Measurements from ENCODE around the gene ZFP42. TPM values are rescaled to one million over a fixed set of nuclear protein-coding genes. Genes with fewer than 3 reads are reported as not detected.
"Not testable (repeated sequence)": the region's sequence is repeated elsewhere in the genome, so short reads cannot be mapped to it uniquely, and the experiment has no call there.

The ZFP42 gene
- polyA plus RNA-seq, 3 donors: not detected

- peaks cover 12 to 32% (median 20%) of the 10 kb centered on the region in 3 donors for H3K27me3 Mint-ChIP-seq (ENCODE audit: low read depth in 3 of 3)
- Histone ChIP-seq H3K27ac (ENCODE audit: low read depth in 1 of 2, low read length in 2 of 2) (no peak overlapping the region), H3K9me3 (replicated peaks in 1 of 2; ENCODE audit: control insufficient read depth in 1 of 2, insufficient read depth in 1 of 2, low read length in 2 of 2) (peaks cover 36 to 43% of the 10 kb centered on the region in 2 donors), H3K79me2 (ENCODE audit: insufficient read depth, low read length) (no peaks in the 10 kb centered on the region), H3K4me1 (ENCODE audit: control insufficient read depth in 1 of 2, insufficient read depth in 2 of 2, low read length in 2 of 2) (no peaks in the 10 kb centered on the region), H3K27me3 (ENCODE audit: control insufficient read depth in 2 of 2, insufficient read depth in 2 of 2, low read length in 2 of 2) (peaks cover 0 to 12% of the 10 kb centered on the region in 2 donors), H3K9ac (ENCODE audit: insufficient read depth, low read length, poor library complexity, severe bottlenecking) (no peak overlapping the region), H4K20me1 (ENCODE audit: insufficient read depth, low read length) (no peaks in the 10 kb centered on the region), H3K4me3 (replicated peaks in 1 of 3; ENCODE audit: low read depth in 2 of 3, low read length in 3 of 3) (no peak overlapping the region), H3K36me3 (replicated peaks in 1 of 2; ENCODE audit: control insufficient read depth in 1 of 2, insufficient read depth in 2 of 2, low read length in 2 of 2) (no peaks in the 10 kb centered on the region), H2AFZ (ENCODE audit: insufficient read depth, low read depth, low read length, poor library complexity, severe bottlenecking) (no peak overlapping the region), H3K4me2 (replicated peaks; ENCODE audit: extremely low read depth, low read length, poor library complexity, severe bottlenecking) (no peak overlapping the region)
- no peak for DNase-seq
- H3K4me3 Mint-ChIP-seq: no peak overlapping the region
- TF ChIP-seq, protein P1, sequence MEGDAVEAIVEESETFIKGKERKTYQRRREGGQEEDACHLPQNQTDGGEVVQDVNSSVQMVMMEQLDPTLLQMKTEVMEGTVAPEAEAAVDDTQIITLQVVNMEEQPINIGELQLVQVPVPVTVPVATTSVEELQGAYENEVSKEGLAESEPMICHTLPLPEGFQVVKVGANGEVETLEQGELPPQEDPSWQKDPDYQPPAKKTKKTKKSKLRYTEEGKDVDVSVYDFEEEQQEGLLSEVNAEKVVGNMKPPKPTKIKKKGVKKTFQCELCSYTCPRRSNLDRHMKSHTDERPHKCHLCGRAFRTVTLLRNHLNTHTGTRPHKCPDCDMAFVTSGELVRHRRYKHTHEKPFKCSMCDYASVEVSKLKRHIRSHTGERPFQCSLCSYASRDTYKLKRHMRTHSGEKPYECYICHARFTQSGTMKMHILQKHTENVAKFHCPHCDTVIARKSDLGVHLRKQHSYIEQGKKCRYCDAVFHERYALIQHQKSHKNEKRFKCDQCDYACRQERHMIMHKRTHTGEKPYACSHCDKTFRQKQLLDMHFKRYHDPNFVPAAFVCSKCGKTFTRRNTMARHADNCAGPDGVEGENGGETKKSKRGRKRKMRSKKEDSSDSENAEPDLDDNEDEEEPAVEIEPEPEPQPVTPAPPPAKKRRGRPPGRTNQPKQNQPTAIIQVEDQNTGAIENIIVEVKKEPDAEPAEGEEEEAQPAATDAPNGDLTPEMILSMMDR (IDR thresholded peaks at IDR 0.05): no peak
- H3K27ac Mint-ChIP-seq: no peak overlapping the region
- 80% methylated on average over 1 of the region's 6 CpGs for WGBS (ENCODE audit: insufficient coverage)
- intact Hi-C loops (cut with micrococcal nuclease): no loop called here
- H3K9me3 Mint-ChIP-seq: peaks cover 21 to 50% (median 38%) of the 10 kb centered on the region in 7 donors
- no peaks in the 10 kb centered on the region for H3K36me3 Mint-ChIP-seq
- H3K4me1 Mint-ChIP-seq: no peaks in the 10 kb centered on the region
Observed at GRCh38 chr4:187993827-187994226, 1.7 kb upstream of the ZFP42 start.

GRCh38 chr4:187996502-187997177 lies 1.1 kb downstream of the ZFP42 start:
- TF ChIP-seq, protein P1 (IDR thresholded peaks at IDR 0.05): no peak
- H3K9me3 Mint-ChIP-seq: peaks cover 25 to 40% (median 30%) of the 10 kb centered on the region in 7 donors

GRCh38 chr4:187997991-187998390 lies 2.4 kb downstream of the ZFP42 start:
- Histone ChIP-seq H3K27me3 (ENCODE audit: control insufficient read depth in 2 of 2, insufficient read depth in 2 of 2, low read length in 2 of 2) (peaks cover 0 to 12% of the 10 kb centered on the region in 2 donors), H3K9me3 (replicated peaks in 1 of 2; ENCODE audit: control insufficient read depth in 1 of 2, insufficient read depth in 1 of 2, low read length in 2 of 2) (peaks cover 28 to 36% of the 10 kb centered on the region in 2 donors)
- H3K79me2 ChIP-seq (ENCODE audit: insufficient read depth, low read length); H2AFZ ChIP-seq (ENCODE audit: insufficient read depth, low read depth, low read length, poor library complexity, severe bottlenecking); H3K9ac ChIP-seq (ENCODE audit: insufficient read depth, low read length, poor library complexity, severe bottlenecking); H3K4me1 ChIP-seq (ENCODE audit: control insufficient read depth in 1 of 2, insufficient read depth in 2 of 2, low read length in 2 of 2); H3K4me2 ChIP-seq (replicated peaks; ENCODE audit: extremely low read depth, low read length, poor library complexity, severe bottlenecking); H3K4me3 ChIP-seq (replicated peaks in 1 of 3; ENCODE audit: low read depth in 2 of 3, low read length in 3 of 3); H3K4me1 Mint-ChIP-seq; DNase-seq; H3K36me3 Mint-ChIP-seq; H3K27ac Mint-ChIP-seq; H3K27ac ChIP-seq (ENCODE audit: low read depth in 1 of 2, low read length in 2 of 2); H3K4me3 Mint-ChIP-seq; intact Hi-C loops (cut with micrococcal nuclease); H4K20me1 ChIP-seq (ENCODE audit: insufficient read depth, low read length); H3K36me3 ChIP-seq (replicated peaks in 1 of 2; ENCODE audit: control insufficient read depth in 1 of 2, insufficient read depth in 2 of 2, low read length in 2 of 2): not testable (repeated sequence)
- Mint-ChIP-seq H3K27me3 (ENCODE audit: low read depth in 3 of 3) (peaks cover 12 to 30% (median 22%) of the 10 kb centered on the region in 3 donors), H3K9me3 (peaks cover 21 to 40% (median 32%) of the 10 kb centered on the region in 7 donors)
- WGBS (ENCODE audit: insufficient coverage): 78% methylated on average over 8 of the region's 15 CpGs

More at GRCh38 chr4:187996502-187997177, 1.1 kb downstream of the ZFP42 start:
- Mint-ChIP-seq H3K4me1 (no peaks in the 10 kb centered on the region), H3K27ac (no peak overlapping the region), H3K4me3 (peak overlapping the region in 1 of 2 donors; percentile 72), H3K36me3 (no peaks in the 10 kb centered on the region), H3K27me3 (ENCODE audit: low read depth in 3 of 3) (peaks cover 12 to 32% (median 22%) of the 10 kb centered on the region in 3 donors)
- H3K79me2 ChIP-seq (ENCODE audit: insufficient read depth, low read length): no peaks in the 10 kb centered on the region
- H3K4me3 ChIP-seq (replicated peaks in 1 of 3; ENCODE audit: low read depth in 2 of 3, low read length in 3 of 3): no peak overlapping the region
- no peak overlapping the region for H3K27ac ChIP-seq (ENCODE audit: low read depth in 1 of 2, low read length in 2 of 2)
- H3K27me3 ChIP-seq (ENCODE audit: control insufficient read depth in 2 of 2, insufficient read depth in 2 of 2, low read length in 2 of 2): peaks cover 0 to 12% of the 10 kb centered on the region in 2 donors
- intact Hi-C loops (cut with micrococcal nuclease): no loop called here
- no peaks in the 10 kb centered on the region for H3K4me1 ChIP-seq (ENCODE audit: control insufficient read depth in 1 of 2, insufficient read depth in 2 of 2, low read length in 2 of 2)
- WGBS (ENCODE audit: insufficient coverage): 6% methylated on average over 23 of the region's 34 CpGs
- no peak for DNase-seq
- no peak overlapping the region for H2AFZ ChIP-seq (ENCODE audit: insufficient read depth, low read depth, low read length, poor library complexity, severe bottlenecking)
- no peaks in the 10 kb centered on the region for H4K20me1 ChIP-seq (ENCODE audit: insufficient read depth, low read length)
- H3K4me2 ChIP-seq (replicated peaks; ENCODE audit: extremely low read depth, low read length, poor library complexity, severe bottlenecking): no peak overlapping the region
- peaks cover 33 to 40% of the 10 kb centered on the region in 2 donors for H3K9me3 ChIP-seq (replicated peaks in 1 of 2; ENCODE audit: control insufficient read depth in 1 of 2, insufficient read depth in 1 of 2, low read length in 2 of 2)
- H3K36me3 ChIP-seq (replicated peaks in 1 of 2; ENCODE audit: control insufficient read depth in 1 of 2, insufficient read depth in 2 of 2, low read length in 2 of 2): no peaks in the 10 kb centered on the region
- no peak overlapping the region for H3K9ac ChIP-seq (ENCODE audit: insufficient read depth, low read length, poor library complexity, severe bottlenecking)

All from CD14-positive monocyte (primary cell).